DND-41 (cell line): ENCODE results near the gene LCK.

Experiments
- EZH2 ChIP-seq: IDR thresholded peaks from 3 replicates; pipeline ENCODE4 v1.6.1; 2012; ENCODE audit warnings: borderline replicate concordance, low read depth, mild to moderate bottlenecking, moderate library complexity, low read length, inconsistent platforms; ENCODE audit not compliant: severe bottlenecking
- TF ChIP-seq, protein P1 (sequence below): IDR thresholded peaks from 2 replicates; pipeline ENCODE4 v1.5.1; 2012; ENCODE audit warnings: borderline replicate concordance, low read length, moderate library complexity, mild to moderate bottlenecking; ENCODE audit not compliant: poor library complexity, severe bottlenecking; ENCODE audit errors: extremely low read depth

DNA sequence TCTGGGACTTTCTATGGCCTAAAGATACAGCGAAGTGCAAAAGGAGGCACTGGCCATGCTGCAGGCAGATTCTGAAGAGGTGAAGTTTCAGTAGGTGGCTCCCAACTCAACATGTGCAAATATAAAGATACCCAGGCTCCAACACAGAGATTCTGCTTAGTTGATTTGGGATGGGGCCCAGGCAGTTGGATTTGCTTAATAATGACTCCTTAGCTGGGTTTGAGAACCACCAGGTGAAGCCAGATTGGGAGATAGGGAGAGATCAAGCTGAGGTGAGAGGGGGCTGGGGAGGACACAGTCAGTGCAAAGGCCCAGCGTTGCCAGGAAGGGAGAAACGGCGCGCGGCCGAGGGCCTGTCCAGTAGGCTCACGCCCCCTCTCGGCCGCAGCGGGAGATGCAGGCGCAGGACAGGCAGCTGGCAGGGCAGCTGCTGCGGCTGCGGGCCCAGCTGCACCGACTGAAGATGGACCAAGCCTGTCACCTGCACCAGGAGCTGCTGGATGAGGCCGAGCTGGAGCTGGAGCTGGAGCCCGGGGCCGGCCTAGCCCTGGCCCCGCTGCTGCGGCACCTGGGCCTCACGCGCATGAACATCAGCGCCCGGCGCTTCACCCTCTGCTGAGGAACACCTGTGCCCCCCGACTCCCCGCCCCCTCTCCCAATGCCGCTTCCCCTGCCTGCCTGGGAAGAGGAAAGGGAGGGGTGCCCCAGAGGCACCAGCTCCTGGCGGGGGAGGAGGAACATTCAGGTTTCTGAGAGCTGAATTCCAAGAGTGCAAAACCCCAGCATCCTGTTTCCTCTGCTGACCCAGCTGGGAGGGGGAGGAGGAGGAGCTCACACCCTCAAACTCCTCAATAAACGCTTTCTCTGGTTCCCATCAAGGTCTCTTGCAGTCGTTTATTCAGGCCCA, 2.8 kb upstream of the LCK start:
- TF ChIP-seq, protein P1, sequence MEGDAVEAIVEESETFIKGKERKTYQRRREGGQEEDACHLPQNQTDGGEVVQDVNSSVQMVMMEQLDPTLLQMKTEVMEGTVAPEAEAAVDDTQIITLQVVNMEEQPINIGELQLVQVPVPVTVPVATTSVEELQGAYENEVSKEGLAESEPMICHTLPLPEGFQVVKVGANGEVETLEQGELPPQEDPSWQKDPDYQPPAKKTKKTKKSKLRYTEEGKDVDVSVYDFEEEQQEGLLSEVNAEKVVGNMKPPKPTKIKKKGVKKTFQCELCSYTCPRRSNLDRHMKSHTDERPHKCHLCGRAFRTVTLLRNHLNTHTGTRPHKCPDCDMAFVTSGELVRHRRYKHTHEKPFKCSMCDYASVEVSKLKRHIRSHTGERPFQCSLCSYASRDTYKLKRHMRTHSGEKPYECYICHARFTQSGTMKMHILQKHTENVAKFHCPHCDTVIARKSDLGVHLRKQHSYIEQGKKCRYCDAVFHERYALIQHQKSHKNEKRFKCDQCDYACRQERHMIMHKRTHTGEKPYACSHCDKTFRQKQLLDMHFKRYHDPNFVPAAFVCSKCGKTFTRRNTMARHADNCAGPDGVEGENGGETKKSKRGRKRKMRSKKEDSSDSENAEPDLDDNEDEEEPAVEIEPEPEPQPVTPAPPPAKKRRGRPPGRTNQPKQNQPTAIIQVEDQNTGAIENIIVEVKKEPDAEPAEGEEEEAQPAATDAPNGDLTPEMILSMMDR, result peak; percentile 48
- TF ChIP-seq EZH2, result no peak
